GM12872 (cell line): ENCODE data around the gene TRPM1.

ENCODE experiments used
- CTCF ChIP-seq: IDR thresholded peaks from 3 replicates; pipeline ENCODE4 v1.5.1; 2011; ENCODE audit warnings: low read depth, mild to moderate bottlenecking, low read length, moderate library complexity; ENCODE audit not compliant: insufficient read depth

TRPM1 gene

GRCh38 chr15:31023841-31024240, 77.7 kb downstream of the TRPM1 start:
- TF ChIP-seq CTCF = no peak

- TF ChIP-seq CTCF = no peak
These were observed 80.4 kb downstream of the TRPM1 start for GRCh38 chr15:31021067-31021665.

- no peak for TF ChIP-seq CTCF
These were observed 81.0 kb downstream of the TRPM1 start for GRCh38 chr15:31020542-31020941.

GRCh38 chr15:31019986-31020385, 81.5 kb downstream of the TRPM1 start:
- TF ChIP-seq CTCF = no peak

- no peak for TF ChIP-seq CTCF
These were observed 84.2 kb downstream of the TRPM1 start for GRCh38 chr15:31017311-31017710.

- TF ChIP-seq CTCF = no peak
These were observed 85.0 kb downstream of the TRPM1 start for GRCh38 chr15:31016446-31016915.

GRCh38 chr15:31014608-31014925, 87.0 kb downstream of the TRPM1 start:
- TF ChIP-seq CTCF = no peak
